Measurements from ENCODE around the gene ITGA8. TPM values are rescaled to one million over a fixed set of nuclear protein-coding genes. Genes with fewer than 3 reads are reported as not detected.

Gene ITGA8
- polyA plus RNA-seq, 3 donors = not detected

- no peak for TF ChIP-seq CTCF (IDR thresholded peaks at IDR 0.05)
Observed at GRCh38 chr10:15486404-15486803, 233.3 kb downstream of the ITGA8 start.

GRCh38 chr10:15485684-15486316, 233.9 kb downstream of the ITGA8 start:
- H3K9ac ChIP-seq (ENCODE audit: insufficient read depth, low read length, poor library complexity, severe bottlenecking) = no peak overlapping the region
- H3K9me3 ChIP-seq (replicated peaks in 1 of 2; ENCODE audit: control insufficient read depth in 1 of 2, insufficient read depth in 1 of 2, low read length in 2 of 2) = no peaks in the 10 kb centered on the region
- no peaks in the 10 kb centered on the region for H3K4me1 Mint-ChIP-seq
- WGBS (ENCODE audit: insufficient coverage) = 100% methylated on average over 1 of the region's 5 CpGs
- H4K20me1 ChIP-seq (ENCODE audit: insufficient read depth, low read length) = no peaks in the 10 kb centered on the region
- H3K36me3 Mint-ChIP-seq = no peaks in the 10 kb centered on the region
- H3K36me3 ChIP-seq (replicated peaks in 1 of 2; ENCODE audit: control insufficient read depth in 1 of 2, insufficient read depth in 2 of 2, low read length in 2 of 2) = no peaks in the 10 kb centered on the region
- H3K27me3 ChIP-seq (ENCODE audit: control insufficient read depth in 2 of 2, insufficient read depth in 2 of 2, low read length in 2 of 2) = no peaks in the 10 kb centered on the region
- TF ChIP-seq CTCF (IDR thresholded peaks at IDR 0.05) = no peak
- H3K9me3 Mint-ChIP-seq = peaks cover 0 to 7% (median 0%) of the 10 kb centered on the region in 7 donors
- no peak overlapping the region for H3K4me3 ChIP-seq (replicated peaks in 1 of 3; ENCODE audit: low read depth in 2 of 3, low read length in 3 of 3)
- no peaks in the 10 kb centered on the region for H3K79me2 ChIP-seq (ENCODE audit: insufficient read depth, low read length)
- no peak overlapping the region for H3K27ac Mint-ChIP-seq
- no peak overlapping the region for H3K4me3 Mint-ChIP-seq
- H3K27me3 Mint-ChIP-seq (ENCODE audit: low read depth in 3 of 3) = peaks cover 1 to 3% (median 2%) of the 10 kb centered on the region in 3 donors
- no peak overlapping the region for H3K27ac ChIP-seq (ENCODE audit: low read depth in 1 of 2, low read length in 2 of 2)
- no peak for DNase-seq
- intact Hi-C loops (cut with micrococcal nuclease) = no loop called here
- H3K4me2 ChIP-seq (replicated peaks; ENCODE audit: extremely low read depth, low read length, poor library complexity, severe bottlenecking) = no peak overlapping the region
- no peaks in the 10 kb centered on the region for H3K4me1 ChIP-seq (ENCODE audit: control insufficient read depth in 1 of 2, insufficient read depth in 2 of 2, low read length in 2 of 2)
- no peak overlapping the region for H2AFZ ChIP-seq (ENCODE audit: insufficient read depth, low read depth, low read length, poor library complexity, severe bottlenecking)

More at GRCh38 chr10:15486404-15486803, 233.3 kb downstream of the ITGA8 start:
- H3K9me3 Mint-ChIP-seq = peaks cover 0 to 7% (median 0%) of the 10 kb centered on the region in 7 donors
- H3K36me3 Mint-ChIP-seq = no peaks in the 10 kb centered on the region
- no peak overlapping the region for H2AFZ ChIP-seq (ENCODE audit: insufficient read depth, low read depth, low read length, poor library complexity, severe bottlenecking)
- no peak overlapping the region for H3K27ac Mint-ChIP-seq
- no peak overlapping the region for H3K4me2 ChIP-seq (replicated peaks; ENCODE audit: extremely low read depth, low read length, poor library complexity, severe bottlenecking)
- H3K9me3 ChIP-seq (replicated peaks in 1 of 2; ENCODE audit: control insufficient read depth in 1 of 2, insufficient read depth in 1 of 2, low read length in 2 of 2) = no peaks in the 10 kb centered on the region
- no peak for DNase-seq
- no peak overlapping the region for H3K9ac ChIP-seq (ENCODE audit: insufficient read depth, low read length, poor library complexity, severe bottlenecking)
- H3K36me3 ChIP-seq (replicated peaks in 1 of 2; ENCODE audit: control insufficient read depth in 1 of 2, insufficient read depth in 2 of 2, low read length in 2 of 2) = no peaks in the 10 kb centered on the region
- H3K27me3 ChIP-seq (ENCODE audit: control insufficient read depth in 2 of 2, insufficient read depth in 2 of 2, low read length in 2 of 2) = no peaks in the 10 kb centered on the region
- no peaks in the 10 kb centered on the region for H4K20me1 ChIP-seq (ENCODE audit: insufficient read depth, low read length)
- intact Hi-C loops (cut with micrococcal nuclease) = no loop called here
- H3K4me3 Mint-ChIP-seq = no peak overlapping the region
- no peak overlapping the region for H3K27ac ChIP-seq (ENCODE audit: low read depth in 1 of 2, low read length in 2 of 2)
- peaks cover 1 to 2% (median 2%) of the 10 kb centered on the region in 3 donors for H3K27me3 Mint-ChIP-seq (ENCODE audit: low read depth in 3 of 3)
- H3K79me2 ChIP-seq (ENCODE audit: insufficient read depth, low read length) = no peaks in the 10 kb centered on the region
- H3K4me1 ChIP-seq (ENCODE audit: control insufficient read depth in 1 of 2, insufficient read depth in 2 of 2, low read length in 2 of 2) = no peaks in the 10 kb centered on the region
- H3K4me3 ChIP-seq (replicated peaks in 1 of 3; ENCODE audit: low read depth in 2 of 3, low read length in 3 of 3) = no peak overlapping the region
- H3K4me1 Mint-ChIP-seq = no peaks in the 10 kb centered on the region
- 70% methylated on average over 2 of the region's 4 CpGs for WGBS (ENCODE audit: insufficient coverage)
